Stomach (tissue), 4 donors: Measurements from ENCODE around the gene WASF3.

Source experiments
- CTCF ChIP-seq, 7 experiments: fragments of 450-650 bp in 4 of 7; fragments of 200-600 bp in 3 of 7; sonication (generic) in 3 of 7; IDR thresholded peaks; one replicate each; pipeline ENCODE4 v1.5.1; 2016 to 2019; ENCODE audit warnings: antibody characterized with exemption in 7 of 7, control low read depth in 2 of 7, mild to moderate bottlenecking in 1 of 7
- EP300 ChIP-seq: sonication (generic); formaldehyde crosslinking; IDR thresholded peaks from one replicate; pipeline ENCODE4 v1.6.1; 2017; ENCODE audit warnings: antibody characterized with exemption
- POLR2AphosphoS5 ChIP-seq, 3 donors: sonication (generic); formaldehyde crosslinking; IDR thresholded peaks; one replicate each; pipeline ENCODE4 v1.6.1; 2016; ENCODE audit warnings: antibody characterized with exemption in 3 of 3

DNA sequence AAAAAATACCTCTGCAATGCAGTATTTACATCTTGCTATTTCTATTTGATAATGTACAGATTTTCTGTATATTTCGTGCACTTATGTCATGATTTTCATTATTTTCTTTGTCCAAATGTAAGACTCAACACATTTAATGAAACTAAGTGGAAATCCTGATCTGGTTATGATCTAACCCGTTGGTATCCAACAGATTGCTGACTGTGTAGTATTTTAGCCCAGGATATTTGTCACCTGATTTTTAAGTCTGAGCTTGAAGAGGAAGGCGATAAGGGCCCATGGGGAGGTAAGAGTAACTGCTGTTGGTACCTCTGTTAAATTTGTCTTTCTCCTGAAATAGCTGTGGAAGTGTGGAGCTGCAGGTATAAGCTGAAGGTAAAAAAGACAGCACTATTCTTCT lies 45.3 kb downstream of the WASF3 start:
- no peak for TF ChIP-seq CTCF (IDR thresholded peaks at IDR 0.05)
- no peak for TF ChIP-seq EP300
- TF ChIP-seq POLR2AphosphoS5 (IDR thresholded peaks at IDR 0.05) = no peak
